ENCODE data around the gene FMO4. TPM values are rescaled to one million over a fixed set of nuclear protein-coding genes. Genes with fewer than 3 reads are reported as not detected.

Gene FMO4
- total and polyA plus RNA-seq, 2 experiments from 2014 or later, result 3.1 to 3.4 TPM

DNA sequence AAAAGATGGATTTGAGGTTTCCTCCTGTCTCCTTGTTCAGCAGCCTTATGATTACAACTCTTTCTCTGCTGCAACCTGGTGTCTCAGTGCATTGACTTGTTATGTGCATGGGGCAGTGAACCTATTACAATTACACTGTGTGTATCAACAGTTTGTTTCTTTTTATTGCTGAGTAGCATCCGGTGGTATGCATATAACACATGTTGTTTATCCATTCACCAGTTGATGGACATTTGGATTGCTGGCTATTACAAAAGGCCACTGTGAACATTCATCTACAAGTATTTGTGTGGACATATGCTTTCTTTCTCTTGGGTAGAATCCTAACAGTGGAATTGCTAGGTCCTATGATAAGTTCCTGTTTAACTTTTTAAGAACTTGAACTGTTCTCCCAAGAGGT lies 65.9 kb downstream of the FMO4 start:
- peaks cover 4% of the 10 kb centered on the region; the same call in 2 of the 3 replicates for H3K36me3 Mint-ChIP-seq (ENCODE audit: low read depth)
- H3K27me3 Mint-ChIP-seq (ENCODE audit: insufficient read depth, low read depth, poor library complexity), result peaks cover 2% of the 10 kb centered on the region
- DNase-seq (ENCODE audit: low spot score) (no peak), ATAC-seq (no peak)
- H4K20me1 ChIP-seq (replicated peaks; ENCODE audit: insufficient read depth), result no peaks in the 10 kb centered on the region
- no peak overlapping the region for H2AFZ ChIP-seq
- TF ChIP-seq JUNB (IDR thresholded peaks at IDR 0.05; ENCODE audit: unreplicated experiment) (no peak), ZNF114 (CRISPR knock-in tag; IDR thresholded peaks at IDR 0.05) (no peak), NANOG (IDR thresholded peaks at IDR 0.05; ENCODE audit: borderline replicate concordance) (no peak), STAT1 (IDR thresholded peaks at IDR 0.05; ENCODE audit: unreplicated experiment) (no peak), ZNF331 (CRISPR knock-in tag; IDR thresholded peaks at IDR 0.05; ENCODE audit: low read depth) (no peak), CREB1 (CRISPR knock-in tag; IDR thresholded peaks at IDR 0.05; ENCODE audit: low read depth) (no peak), POLR2AphosphoS5 (IDR thresholded peaks at IDR 0.05; ENCODE audit: low read depth) (no peak), EZH2 (IDR thresholded peaks at IDR 0.05; ENCODE audit: low read depth, unreplicated experiment) (no peak), EZH2phosphoT487 (IDR thresholded peaks at IDR 0.05; ENCODE audit: unreplicated experiment) (no peak)
- TF ChIP-seq, protein P1, sequence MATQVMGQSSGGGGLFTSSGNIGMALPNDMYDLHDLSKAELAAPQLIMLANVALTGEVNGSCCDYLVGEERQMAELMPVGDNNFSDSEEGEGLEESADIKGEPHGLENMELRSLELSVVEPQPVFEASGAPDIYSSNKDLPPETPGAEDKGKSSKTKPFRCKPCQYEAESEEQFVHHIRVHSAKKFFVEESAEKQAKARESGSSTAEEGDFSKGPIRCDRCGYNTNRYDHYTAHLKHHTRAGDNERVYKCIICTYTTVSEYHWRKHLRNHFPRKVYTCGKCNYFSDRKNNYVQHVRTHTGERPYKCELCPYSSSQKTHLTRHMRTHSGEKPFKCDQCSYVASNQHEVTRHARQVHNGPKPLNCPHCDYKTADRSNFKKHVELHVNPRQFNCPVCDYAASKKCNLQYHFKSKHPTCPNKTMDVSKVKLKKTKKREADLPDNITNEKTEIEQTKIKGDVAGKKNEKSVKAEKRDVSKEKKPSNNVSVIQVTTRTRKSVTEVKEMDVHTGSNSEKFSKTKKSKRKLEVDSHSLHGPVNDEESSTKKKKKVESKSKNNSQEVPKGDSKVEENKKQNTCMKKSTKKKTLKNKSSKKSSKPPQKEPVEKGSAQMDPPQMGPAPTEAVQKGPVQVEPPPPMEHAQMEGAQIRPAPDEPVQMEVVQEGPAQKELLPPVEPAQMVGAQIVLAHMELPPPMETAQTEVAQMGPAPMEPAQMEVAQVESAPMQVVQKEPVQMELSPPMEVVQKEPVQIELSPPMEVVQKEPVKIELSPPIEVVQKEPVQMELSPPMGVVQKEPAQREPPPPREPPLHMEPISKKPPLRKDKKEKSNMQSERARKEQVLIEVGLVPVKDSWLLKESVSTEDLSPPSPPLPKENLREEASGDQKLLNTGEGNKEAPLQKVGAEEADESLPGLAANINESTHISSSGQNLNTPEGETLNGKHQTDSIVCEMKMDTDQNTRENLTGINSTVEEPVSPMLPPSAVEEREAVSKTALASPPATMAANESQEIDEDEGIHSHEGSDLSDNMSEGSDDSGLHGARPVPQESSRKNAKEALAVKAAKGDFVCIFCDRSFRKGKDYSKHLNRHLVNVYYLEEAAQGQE (IDR thresholded peaks at IDR 0.05; ENCODE audit: unreplicated experiment), result no peak
- TF ChIP-seq, protein P2, sequence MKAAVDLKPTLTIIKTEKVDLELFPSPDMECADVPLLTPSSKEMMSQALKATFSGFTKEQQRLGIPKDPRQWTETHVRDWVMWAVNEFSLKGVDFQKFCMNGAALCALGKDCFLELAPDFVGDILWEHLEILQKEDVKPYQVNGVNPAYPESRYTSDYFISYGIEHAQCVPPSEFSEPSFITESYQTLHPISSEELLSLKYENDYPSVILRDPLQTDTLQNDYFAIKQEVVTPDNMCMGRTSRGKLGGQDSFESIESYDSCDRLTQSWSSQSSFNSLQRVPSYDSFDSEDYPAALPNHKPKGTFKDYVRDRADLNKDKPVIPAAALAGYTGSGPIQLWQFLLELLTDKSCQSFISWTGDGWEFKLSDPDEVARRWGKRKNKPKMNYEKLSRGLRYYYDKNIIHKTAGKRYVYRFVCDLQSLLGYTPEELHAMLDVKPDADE (IDR thresholded peaks at IDR 0.05), result no peak
- TF ChIP-seq, protein P3, sequence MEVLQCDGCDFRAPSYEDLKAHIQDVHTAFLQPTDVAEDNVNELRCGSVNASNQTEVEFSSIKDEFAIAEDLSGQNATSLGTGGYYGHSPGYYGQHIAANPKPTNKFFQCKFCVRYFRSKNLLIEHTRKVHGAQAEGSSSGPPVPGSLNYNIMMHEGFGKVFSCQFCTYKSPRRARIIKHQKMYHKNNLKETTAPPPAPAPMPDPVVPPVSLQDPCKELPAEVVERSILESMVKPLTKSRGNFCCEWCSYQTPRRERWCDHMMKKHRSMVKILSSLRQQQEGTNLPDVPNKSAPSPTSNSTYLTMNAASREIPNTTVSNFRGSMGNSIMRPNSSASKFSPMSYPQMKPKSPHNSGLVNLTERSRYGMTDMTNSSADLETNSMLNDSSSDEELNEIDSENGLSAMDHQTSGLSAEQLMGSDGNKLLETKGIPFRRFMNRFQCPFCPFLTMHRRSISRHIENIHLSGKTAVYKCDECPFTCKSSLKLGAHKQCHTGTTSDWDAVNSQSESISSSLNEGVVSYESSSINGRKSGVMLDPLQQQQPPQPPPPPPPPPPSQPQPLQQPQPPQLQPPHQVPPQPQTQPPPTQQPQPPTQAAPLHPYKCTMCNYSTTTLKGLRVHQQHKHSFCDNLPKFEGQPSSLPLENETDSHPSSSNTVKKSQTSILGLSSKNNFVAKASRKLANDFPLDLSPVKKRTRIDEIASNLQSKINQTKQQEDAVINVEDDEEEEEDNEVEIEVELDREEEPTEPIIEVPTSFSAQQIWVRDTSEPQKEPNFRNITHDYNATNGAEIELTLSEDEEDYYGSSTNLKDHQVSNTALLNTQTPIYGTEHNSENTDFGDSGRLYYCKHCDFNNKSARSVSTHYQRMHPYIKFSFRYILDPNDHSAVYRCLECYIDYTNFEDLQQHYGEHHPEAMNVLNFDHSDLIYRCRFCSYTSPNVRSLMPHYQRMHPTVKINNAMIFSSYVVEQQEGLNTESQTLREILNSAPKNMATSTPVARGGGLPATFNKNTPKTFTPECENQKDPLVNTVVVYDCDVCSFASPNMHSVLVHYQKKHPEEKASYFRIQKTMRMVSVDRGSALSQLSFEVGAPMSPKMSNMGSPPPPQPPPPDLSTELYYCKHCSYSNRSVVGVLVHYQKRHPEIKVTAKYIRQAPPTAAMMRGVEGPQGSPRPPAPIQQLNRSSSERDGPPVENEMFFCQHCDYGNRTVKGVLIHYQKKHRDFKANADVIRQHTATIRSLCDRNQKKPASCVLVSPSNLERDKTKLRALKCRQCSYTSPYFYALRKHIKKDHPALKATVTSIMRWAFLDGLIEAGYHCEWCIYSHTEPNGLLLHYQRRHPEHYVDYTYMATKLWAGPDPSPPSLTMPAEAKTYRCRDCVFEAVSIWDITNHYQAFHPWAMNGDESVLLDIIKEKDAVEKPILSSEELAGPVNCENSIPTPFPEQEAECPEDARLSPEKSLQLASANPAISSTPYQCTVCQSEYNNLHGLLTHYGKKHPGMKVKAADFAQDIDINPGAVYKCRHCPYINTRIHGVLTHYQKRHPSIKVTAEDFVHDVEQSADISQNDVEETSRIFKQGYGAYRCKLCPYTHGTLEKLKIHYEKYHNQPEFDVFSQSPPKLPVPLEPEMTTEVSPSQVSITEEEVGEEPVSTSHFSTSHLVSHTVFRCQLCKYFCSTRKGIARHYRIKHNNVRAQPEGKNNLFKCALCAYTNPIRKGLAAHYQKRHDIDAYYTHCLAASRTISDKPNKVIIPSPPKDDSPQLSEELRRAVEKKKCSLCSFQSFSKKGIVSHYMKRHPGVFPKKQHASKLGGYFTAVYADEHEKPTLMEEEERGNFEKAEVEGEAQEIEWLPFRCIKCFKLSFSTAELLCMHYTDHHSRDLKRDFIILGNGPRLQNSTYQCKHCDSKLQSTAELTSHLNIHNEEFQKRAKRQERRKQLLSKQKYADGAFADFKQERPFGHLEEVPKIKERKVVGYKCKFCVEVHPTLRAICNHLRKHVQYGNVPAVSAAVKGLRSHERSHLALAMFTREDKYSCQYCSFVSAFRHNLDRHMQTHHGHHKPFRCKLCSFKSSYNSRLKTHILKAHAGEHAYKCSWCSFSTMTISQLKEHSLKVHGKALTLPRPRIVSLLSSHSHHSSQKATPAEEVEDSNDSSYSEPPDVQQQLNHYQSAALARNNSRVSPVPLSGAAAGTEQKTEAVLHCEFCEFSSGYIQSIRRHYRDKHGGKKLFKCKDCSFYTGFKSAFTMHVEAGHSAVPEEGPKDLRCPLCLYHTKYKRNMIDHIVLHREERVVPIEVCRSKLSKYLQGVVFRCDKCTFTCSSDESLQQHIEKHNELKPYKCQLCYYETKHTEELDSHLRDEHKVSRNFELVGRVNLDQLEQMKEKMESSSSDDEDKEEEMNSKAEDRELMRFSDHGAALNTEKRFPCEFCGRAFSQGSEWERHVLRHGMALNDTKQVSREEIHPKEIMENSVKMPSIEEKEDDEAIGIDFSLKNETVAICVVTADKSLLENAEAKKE (CRISPR knock-in tag; IDR thresholded peaks at IDR 0.05), result no peak
- TF ChIP-seq, protein P4, sequence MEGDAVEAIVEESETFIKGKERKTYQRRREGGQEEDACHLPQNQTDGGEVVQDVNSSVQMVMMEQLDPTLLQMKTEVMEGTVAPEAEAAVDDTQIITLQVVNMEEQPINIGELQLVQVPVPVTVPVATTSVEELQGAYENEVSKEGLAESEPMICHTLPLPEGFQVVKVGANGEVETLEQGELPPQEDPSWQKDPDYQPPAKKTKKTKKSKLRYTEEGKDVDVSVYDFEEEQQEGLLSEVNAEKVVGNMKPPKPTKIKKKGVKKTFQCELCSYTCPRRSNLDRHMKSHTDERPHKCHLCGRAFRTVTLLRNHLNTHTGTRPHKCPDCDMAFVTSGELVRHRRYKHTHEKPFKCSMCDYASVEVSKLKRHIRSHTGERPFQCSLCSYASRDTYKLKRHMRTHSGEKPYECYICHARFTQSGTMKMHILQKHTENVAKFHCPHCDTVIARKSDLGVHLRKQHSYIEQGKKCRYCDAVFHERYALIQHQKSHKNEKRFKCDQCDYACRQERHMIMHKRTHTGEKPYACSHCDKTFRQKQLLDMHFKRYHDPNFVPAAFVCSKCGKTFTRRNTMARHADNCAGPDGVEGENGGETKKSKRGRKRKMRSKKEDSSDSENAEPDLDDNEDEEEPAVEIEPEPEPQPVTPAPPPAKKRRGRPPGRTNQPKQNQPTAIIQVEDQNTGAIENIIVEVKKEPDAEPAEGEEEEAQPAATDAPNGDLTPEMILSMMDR (conservative IDR thresholded peaks at IDR 0.05; ENCODE audit: low read depth in 2 of 2), result no peak
- no peaks in the 10 kb centered on the region for H3K4me1 Mint-ChIP-seq
- no peaks in the 10 kb centered on the region for H3K9me2 ChIP-seq (ENCODE audit: insufficient read depth)
- H3K4me1 ChIP-seq (ENCODE audit: insufficient read depth), result no peaks in the 10 kb centered on the region
- H3K4me3 Mint-ChIP-seq, result no peak overlapping the region
- no peaks in the 10 kb centered on the region for H3F3A ChIP-seq (replicated peaks; ENCODE audit: low read depth)
- H3K27me3 ChIP-seq (ENCODE audit: insufficient read depth), result no peaks in the 10 kb centered on the region
- H3K9me3 Mint-ChIP-seq, result peaks cover 29% of the 10 kb centered on the region
- no peak overlapping the region for H3K4me2 ChIP-seq
- no peaks in the 10 kb centered on the region for H3K79me2 ChIP-seq (replicated peaks; ENCODE audit: insufficient read depth)
- no peak overlapping the region for H3K27ac Mint-ChIP-seq
- no peak overlapping the region for H3K27ac ChIP-seq (ENCODE audit: low read depth)
- no peaks in the 10 kb centered on the region for H3K36me3 ChIP-seq (ENCODE audit: insufficient read depth)
- no peak overlapping the region for H3K4me3 ChIP-seq

All from GM23338 (cell line).